Hair follicular keratinocyte (primary cell): ENCODE results near the gene TSPAN19. TPM values are rescaled to one million over a fixed set of nuclear protein-coding genes. Genes with fewer than 3 reads are reported as not detected.

Experiments used
- total RNA-seq: library from RNA; depleted of rRNA; stranded (reverse); fragments of >200 nt; gene quantifications from 2 replicates; pipeline ENCODE4 v1.2.3, GENCODE V29; 2015

Gene TSPAN19
- 0.55 and 0.57 TPM in 2 replicates for total RNA-seq

DNA sequence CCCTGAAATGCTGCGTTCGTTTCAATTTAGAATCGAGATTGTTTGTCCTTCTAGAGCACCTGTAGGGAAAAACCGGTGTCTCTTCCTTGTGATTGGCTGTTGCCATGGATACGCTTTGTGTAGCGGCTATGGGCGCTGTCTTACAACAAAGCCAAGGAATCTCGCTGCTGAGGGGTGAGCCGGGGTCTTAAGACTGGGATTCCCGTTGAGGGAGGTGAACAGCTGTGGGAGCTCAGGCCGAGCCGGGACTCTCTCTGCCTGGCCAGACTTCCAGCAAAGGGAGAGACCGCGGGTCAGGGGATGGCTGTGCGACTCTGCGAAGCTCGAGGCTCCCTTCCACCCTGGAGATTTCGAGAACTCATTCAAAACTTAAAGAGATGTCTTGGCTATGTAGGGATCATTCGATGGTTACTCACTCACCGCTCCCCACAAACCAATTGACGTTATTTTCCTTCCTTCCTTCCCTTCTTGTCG is at the start of gene TSPAN19, which contains the start of gene LRRIQ1:
Gene TSPAN19 (minus strand): TSS at position 44 of the 474 bp plus-strand sequence. CDS start 6,331 bp downstream, outside the sequence.
Gene LRRIQ1 (plus strand): TSS at position 118 of the 474 bp plus-strand sequence. CDS start 1,826 bp downstream, outside the sequence.

Other genes with a start within 250 kb of the TSPAN19 start
- gene SLC6A15, start 123.5 kb downstream of the TSPAN19 start, total RNA-seq = 36.3 and 37.3 TPM in 2 replicates
- 0.08 and 0.11 TPM in 2 replicates for gene LRRIQ1, start 74 bp upstream of the TSPAN19 start, total RNA-seq
- gene ALX1, start 243.9 kb upstream of the TSPAN19 start, total RNA-seq = not detected in 2 replicates